COLO668 (cell line): ENCODE measurements around the gene MLH3.

Experiments
- DNase-seq: peaks from one replicate; lab custom pipeline; 2025; ENCODE audit not compliant: unreplicated experiment; lab: John Stamatoyannopoulos, UW

MLH3 gene

GRCh38 chr14:74973003-74973653 lies 78.1 kb downstream of the MLH3 start:
- DNase-seq: peak; percentile 56

- DNase-seq: no peak
Observed at GRCh38 chr14:74968811-74969210, 82.5 kb downstream of the MLH3 start.

- no peak for DNase-seq
Observed at GRCh38 chr14:74965486-74966153, 85.6 kb downstream of the MLH3 start.

- no peak for DNase-seq
Observed at GRCh38 chr14:74964787-74965485, 86.3 kb downstream of the MLH3 start.
